Measurements from ENCODE around the gene GPBAR1.

GPBAR1 gene

GRCh38 chr2:218285604-218286003 is 24.8 kb downstream of the GPBAR1 start:
- DNase-seq (ENCODE audit: low spot score): peak; percentile 58

GRCh38 chr2:218286570-218287459 is 26.0 kb downstream of the GPBAR1 start:
- peak; percentile 91 for DNase-seq (ENCODE audit: low spot score)

GRCh38 chr2:218289639-218290315 is 29.0 kb downstream of the GPBAR1 start:
- DNase-seq (ENCODE audit: low spot score): peak; percentile 54

GRCh38 chr2:218290316-218291261 is 29.8 kb downstream of the GPBAR1 start:
- DNase-seq (ENCODE audit: low spot score): no peak

GRCh38 chr2:218291318-218292047 is 30.7 kb downstream of the GPBAR1 start:
- peak; percentile 33 for DNase-seq (ENCODE audit: low spot score)

GRCh38 chr2:218292048-218293014 is 31.5 kb downstream of the GPBAR1 start, which contains the start of gene TMBIM1:
TSS of gene TMBIM1 (minus strand) at chr2:218292503. CDS start at chr2:218282141, 10,362 bp downstream.
- peak; percentile 97 for DNase-seq (ENCODE audit: low spot score)

GRCh38 chr2:218293715-218294429 is 33.1 kb downstream of the GPBAR1 start:
- no peak for DNase-seq (ENCODE audit: low spot score)

GRCh38 chr2:218294430-218295022 is 33.7 kb downstream of the GPBAR1 start:
- no peak for DNase-seq (ENCODE audit: low spot score)

GRCh38 chr2:218295029-218295428 is 34.2 kb downstream of the GPBAR1 start:
- DNase-seq (ENCODE audit: low spot score): no peak

- DNase-seq (ENCODE audit: low spot score): no peak
These were observed 35.4 kb downstream of the GPBAR1 start for GRCh38 chr2:218296200-218296599.

- no peak for DNase-seq (ENCODE audit: low spot score)
These were observed 36.0 kb downstream of the GPBAR1 start for GRCh38 chr2:218296847-218297246.

- DNase-seq (ENCODE audit: low spot score): no peak
These were observed 37.6 kb downstream of the GPBAR1 start for GRCh38 chr2:218298314-218298875.

GRCh38 chr2:218300141-218300540 is 39.3 kb downstream of the GPBAR1 start:
- DNase-seq (ENCODE audit: low spot score): no peak

- peak; percentile 68 for DNase-seq (ENCODE audit: low spot score)
These were observed 40.5 kb downstream of the GPBAR1 start for GRCh38 chr2:218301176-218301819.

GRCh38 chr2:218305383-218305782 is 44.6 kb downstream of the GPBAR1 start:
- DNase-seq (ENCODE audit: low spot score): no peak

- no peak for DNase-seq (ENCODE audit: low spot score)
These were observed 45.5 kb downstream of the GPBAR1 start for GRCh38 chr2:218306184-218306920.

- DNase-seq (ENCODE audit: low spot score): no peak
These were observed 46.7 kb downstream of the GPBAR1 start for GRCh38 chr2:218307415-218308090.

Measured in AG20443 (cell line).